ENCODE results near the gene C1orf21.

- TF ChIP-seq CTCF (IDR thresholded peaks at IDR 0.05) (no peak), POLR2A (IDR thresholded peaks at IDR 0.05) (no peak)
Observed at GRCh38 chr1:184462155-184462554, 75.3 kb downstream of the C1orf21 start.

All from thyroid gland (tissue), 4 donors.